Inflammatory macrophage treated with lipopolysaccharide for 4 hours (primary cell): ENCODE measurements around the gene IL17C.
"Not testable (repeated sequence)": the region's sequence is repeated elsewhere in the genome, so short reads cannot be mapped to it uniquely, and the experiment has no call there.

ENCODE experiments used
- DNase-seq: peaks from one replicate; pipeline ENCODE4 v3.0.0-alpha.2; 2020

The IL17C gene

GRCh38 chr16:88662843-88663606 lies 24.7 kb downstream of the IL17C start, which contains the start of gene MVD:
Gene MVD (minus strand): TSS chr16:88663091. CDS start chr16:88663080, 11 bp downstream.
- DNase-seq: peak; percentile 99

- no peak for DNase-seq
These were observed 26.8 kb downstream of the IL17C start for GRCh38 chr16:88665148-88665547.

GRCh38 chr16:88665570-88665969 lies 27.2 kb downstream of the IL17C start:
- DNase-seq: no peak

GRCh38 chr16:88667461-88667860 lies 29.1 kb downstream of the IL17C start:
- no peak for DNase-seq

GRCh38 chr16:88669493-88669892 lies 31.1 kb downstream of the IL17C start:
- not testable (repeated sequence) for DNase-seq

- no peak for DNase-seq
These were observed 31.6 kb downstream of the IL17C start for GRCh38 chr16:88669980-88670379.

GRCh38 chr16:88671806-88672205 lies 33.4 kb downstream of the IL17C start:
- no peak for DNase-seq

GRCh38 chr16:88672776-88673175 lies 34.4 kb downstream of the IL17C start:
- DNase-seq: no peak

- no peak for DNase-seq
These were observed 35.5 kb downstream of the IL17C start for GRCh38 chr16:88673716-88674379.

GRCh38 chr16:88676502-88677242 lies 38.3 kb downstream of the IL17C start:
- DNase-seq: no peak

GRCh38 chr16:88677721-88678120 lies 39.3 kb downstream of the IL17C start:
- no peak for DNase-seq

GRCh38 chr16:88678224-88678979 lies 40.0 kb downstream of the IL17C start:
- no peak for DNase-seq

- no peak for DNase-seq
These were observed 42.2 kb downstream of the IL17C start for GRCh38 chr16:88680554-88681083.

- no peak for DNase-seq
These were observed 42.8 kb downstream of the IL17C start for GRCh38 chr16:88681084-88681680.

GRCh38 chr16:88681709-88682451 lies 43.5 kb downstream of the IL17C start:
- peak; percentile 93 for DNase-seq

- DNase-seq: no peak
These were observed 46.3 kb downstream of the IL17C start for GRCh38 chr16:88684569-88685155.

- DNase-seq: peak; percentile 81
These were observed 47.0 kb downstream of the IL17C start for GRCh38 chr16:88685156-88686061.

GRCh38 chr16:88686062-88686438 lies 47.7 kb downstream of the IL17C start:
- no peak for DNase-seq

GRCh38 chr16:88686439-88687253 lies 48.3 kb downstream of the IL17C start, which contains the start of gene SNAI3:
Gene SNAI3 (minus strand): TSS chr16:88686507. CDS start chr16:88686406, 101 bp downstream.
- DNase-seq: peak; percentile 89
